ENCODE data around the gene STMND1. TPM values are rescaled to one million over a fixed set of nuclear protein-coding genes. Genes with fewer than 3 reads are reported as not detected.
"Not testable (repeated sequence)": the region's sequence is repeated elsewhere in the genome, so short reads cannot be mapped to it uniquely, and the experiment has no call there.

STMND1 gene
- total RNA-seq: not detected

- ATAC-seq (peak; percentile 82), DNase-seq (ENCODE audit: low spot score) (peak; percentile 86)
These were observed at the start of gene STMND1 for GRCh38 chr6:17101422-17102257. Gene STMND1, plus strand, starts transcription at chr6:17102050. Its CDS starts 208 bp downstream, at chr6:17102258.

- no peak for ATAC-seq
These were observed 47.2 kb upstream of the STMND1 start for GRCh38 chr6:17054647-17055046.

DNA sequence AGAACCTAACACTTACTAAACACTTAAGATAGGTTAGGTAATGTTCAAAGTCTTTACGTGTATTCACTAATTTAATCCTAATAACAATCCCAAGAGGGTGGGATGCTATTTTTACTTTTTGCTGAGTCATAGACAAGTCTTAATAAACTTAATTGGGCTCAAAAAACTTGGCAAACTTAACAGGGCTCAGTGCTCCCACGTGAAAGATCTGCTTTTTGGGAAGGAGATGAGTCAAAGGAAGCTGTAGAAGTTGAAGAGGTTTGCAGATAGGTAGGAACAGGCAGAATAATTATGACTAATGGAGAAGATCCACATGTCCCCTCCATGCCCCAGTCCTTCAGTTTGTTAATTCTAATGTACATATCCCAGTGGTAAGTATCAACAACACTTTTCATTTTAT is 44.5 kb upstream of the STMND1 start:
- ATAC-seq: no peak
- DNase-seq (ENCODE audit: low spot score): no peak

More at GRCh38 chr6:17054647-17055046, 47.2 kb upstream of the STMND1 start:
- no peak for DNase-seq (ENCODE audit: low spot score)

DNA sequence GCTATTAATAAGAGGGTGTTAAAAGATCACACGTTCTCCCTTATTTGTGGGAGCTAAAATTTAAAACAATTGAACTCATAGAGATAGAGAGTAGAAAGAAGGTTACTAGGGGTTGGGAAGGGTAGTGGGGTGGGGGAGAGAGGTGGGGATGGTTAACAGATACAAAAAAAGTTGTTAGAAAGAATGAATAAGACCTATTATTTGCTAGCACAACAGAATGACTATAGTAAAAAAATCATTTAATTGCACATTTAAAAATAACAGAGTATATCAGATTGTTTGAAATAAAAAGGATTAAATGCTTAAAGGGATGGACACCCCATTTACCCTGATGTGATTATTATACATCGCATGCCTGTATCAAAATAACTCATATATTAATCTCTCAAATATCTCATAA is 43.3 kb upstream of the STMND1 start:
- no peak for DNase-seq (ENCODE audit: low spot score)
- ATAC-seq: no peak

- ATAC-seq: no peak
- no peak for DNase-seq (ENCODE audit: low spot score)
These were observed 42.8 kb upstream of the STMND1 start for GRCh38 chr6:17059022-17059421.

- DNase-seq (ENCODE audit: low spot score): no peak
- ATAC-seq: no peak
These were observed 42.0 kb upstream of the STMND1 start for GRCh38 chr6:17059850-17060249.

- DNase-seq (ENCODE audit: low spot score) (no peak), ATAC-seq (peak; percentile 89)
These were observed 40.8 kb upstream of the STMND1 start for GRCh38 chr6:17061097-17061496.

DNA sequence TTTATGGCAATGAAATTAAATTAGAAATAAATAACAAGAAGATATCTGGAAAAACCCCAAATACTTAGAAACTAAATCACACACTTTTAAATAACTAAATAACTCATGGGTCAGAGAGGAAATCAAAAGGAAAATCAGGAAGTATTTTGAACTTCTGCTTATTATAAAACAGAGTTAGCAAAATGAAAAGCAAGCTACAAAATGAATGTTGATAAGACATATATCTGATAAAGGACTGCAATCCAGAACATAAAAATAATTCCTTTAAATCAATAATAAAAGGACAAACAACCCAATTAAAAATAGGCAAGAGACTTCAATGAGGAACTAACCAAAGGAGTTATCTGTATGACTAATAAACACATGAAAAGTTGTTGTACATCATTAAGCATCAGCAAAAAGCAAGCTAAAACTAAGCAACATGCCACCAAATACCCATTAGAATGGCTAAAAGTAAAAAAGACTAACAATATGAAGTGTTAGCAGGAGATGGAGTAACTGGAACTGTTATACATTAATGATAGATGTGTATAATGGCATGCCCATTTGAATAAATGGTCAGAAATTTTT is 38.9 kb upstream of the STMND1 start:
- no peak for DNase-seq (ENCODE audit: low spot score)
- no peak for ATAC-seq

DNA sequence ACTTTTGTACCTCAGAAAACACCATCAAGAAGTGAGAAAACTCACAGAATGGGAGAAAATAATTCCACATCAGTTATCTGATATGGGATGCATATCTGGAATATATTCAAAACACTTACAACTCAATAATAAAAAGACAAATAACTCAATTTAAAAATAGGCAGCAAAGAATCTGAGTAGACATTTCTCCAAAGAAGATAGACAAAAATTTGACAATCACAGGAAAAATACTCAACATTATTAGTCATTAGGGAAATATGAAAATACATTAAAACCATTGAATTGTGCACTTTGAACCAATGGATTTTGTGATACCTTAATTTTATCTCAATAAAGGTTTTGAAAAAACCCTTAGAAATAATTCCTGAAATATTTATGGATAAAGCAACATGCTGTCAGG is 36.9 kb upstream of the STMND1 start:
- no peak for ATAC-seq

GRCh38 chr6:17066610-17067009 is 35.2 kb upstream of the STMND1 start:
- no peak for DNase-seq (ENCODE audit: low spot score)
- no peak for ATAC-seq

More for the DNA sequence above, 36.9 kb upstream of the STMND1 start:
- DNase-seq (ENCODE audit: low spot score): no peak

GRCh38 chr6:17068972-17069371 is 32.9 kb upstream of the STMND1 start:
- not testable (repeated sequence) for DNase-seq (ENCODE audit: low spot score); ATAC-seq

GRCh38 chr6:17070400-17070799 is 31.4 kb upstream of the STMND1 start:
- not testable (repeated sequence) for ATAC-seq; DNase-seq (ENCODE audit: low spot score)

DNA sequence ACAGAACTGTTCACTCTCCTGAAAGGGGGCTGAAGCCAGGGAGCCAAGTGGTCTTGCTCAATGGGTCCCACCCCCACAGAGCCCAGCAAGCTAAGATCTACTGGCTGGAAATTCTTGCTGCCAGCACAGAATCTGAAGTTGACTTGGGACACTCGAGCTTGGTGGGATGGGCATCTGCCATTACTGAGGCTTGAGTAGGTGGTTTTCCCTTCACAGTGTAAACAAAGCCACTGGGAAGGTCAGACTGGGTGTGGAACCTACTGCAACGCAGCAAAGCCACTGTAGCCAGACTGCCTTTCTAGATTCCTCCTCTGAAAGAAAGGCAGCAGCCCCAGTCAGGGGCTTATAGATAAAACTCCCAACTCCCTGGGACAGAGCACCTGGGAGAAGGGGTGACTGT is 28.3 kb upstream of the STMND1 start:
- not testable (repeated sequence) for DNase-seq (ENCODE audit: low spot score); ATAC-seq

DNA sequence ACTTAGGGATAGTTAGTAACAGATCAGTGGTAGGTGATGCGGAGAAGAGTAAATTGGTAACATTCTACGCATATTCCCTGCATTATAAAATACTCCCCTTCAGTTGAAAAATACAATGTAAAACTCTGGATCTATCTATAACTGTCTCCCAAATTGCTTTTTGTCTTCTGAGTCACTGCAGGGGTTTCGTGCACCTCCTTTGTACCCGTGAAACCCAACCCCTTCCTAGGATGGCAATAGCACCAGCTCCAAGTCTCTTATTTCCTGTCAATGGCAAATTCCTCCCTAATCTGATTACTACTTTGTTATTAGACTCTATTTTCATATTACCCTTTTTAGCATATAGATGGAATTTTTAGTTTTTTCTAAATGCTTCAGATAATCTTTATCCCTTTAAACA is 20.6 kb upstream of the STMND1 start:
- no peak for ATAC-seq
- DNase-seq (ENCODE audit: low spot score): no peak

DNA sequence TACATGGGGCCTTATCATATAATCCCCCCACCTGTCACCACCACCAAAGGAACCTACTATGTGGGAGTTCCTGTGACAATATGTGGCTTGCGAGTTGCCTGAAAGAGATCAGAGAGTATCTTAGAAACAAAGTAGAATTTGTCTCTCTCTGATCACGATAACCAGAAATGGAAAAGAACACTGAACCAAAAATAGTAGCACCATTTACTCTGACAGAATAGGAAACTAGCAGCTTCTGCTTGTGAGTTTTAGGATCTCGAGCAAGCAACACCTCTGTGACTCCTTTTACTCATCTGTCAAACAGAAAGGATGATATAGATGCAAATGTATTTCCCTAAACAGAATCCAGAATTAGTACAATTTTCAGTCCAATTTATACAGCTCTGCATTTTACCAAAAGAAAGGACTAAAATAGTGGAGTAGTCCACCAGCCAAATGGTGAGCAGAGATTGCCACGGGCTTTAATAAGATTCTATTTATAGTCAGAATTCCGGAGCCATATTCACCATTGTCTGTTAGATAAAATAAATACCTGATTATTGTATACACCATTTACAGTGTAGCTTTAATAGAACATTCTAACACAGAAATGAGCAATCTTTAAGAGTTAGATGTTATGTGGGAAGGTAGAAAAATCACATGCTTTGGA is 19.9 kb upstream of the STMND1 start:
- DNase-seq (ENCODE audit: low spot score) (no peak), ATAC-seq (no peak)

GRCh38 chr6:17083397-17083796 is 18.5 kb upstream of the STMND1 start:
- no peak for ATAC-seq
- DNase-seq (ENCODE audit: low spot score): no peak

DNA sequence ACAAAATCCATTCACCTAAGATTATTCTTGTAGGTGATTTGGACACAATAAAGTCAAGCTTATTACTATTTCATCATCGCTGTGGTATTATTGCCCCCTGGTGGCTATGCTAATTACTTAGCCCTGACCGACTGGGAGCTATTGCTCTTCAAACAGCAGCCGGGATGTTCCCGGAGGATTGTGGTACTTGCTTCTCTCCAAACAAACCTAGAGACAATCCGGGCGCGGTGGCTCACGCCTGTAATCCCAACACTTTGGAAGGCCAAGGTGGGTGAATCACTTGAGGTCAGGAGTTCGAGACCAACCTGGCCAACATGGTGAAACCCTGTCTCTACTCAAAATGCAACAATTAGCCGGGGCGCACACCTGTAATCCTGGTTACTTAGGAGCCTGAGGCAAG is 15.4 kb upstream of the STMND1 start:
- peak; percentile 59 for DNase-seq (ENCODE audit: low spot score)
- peak; percentile 99 for ATAC-seq

DNA sequence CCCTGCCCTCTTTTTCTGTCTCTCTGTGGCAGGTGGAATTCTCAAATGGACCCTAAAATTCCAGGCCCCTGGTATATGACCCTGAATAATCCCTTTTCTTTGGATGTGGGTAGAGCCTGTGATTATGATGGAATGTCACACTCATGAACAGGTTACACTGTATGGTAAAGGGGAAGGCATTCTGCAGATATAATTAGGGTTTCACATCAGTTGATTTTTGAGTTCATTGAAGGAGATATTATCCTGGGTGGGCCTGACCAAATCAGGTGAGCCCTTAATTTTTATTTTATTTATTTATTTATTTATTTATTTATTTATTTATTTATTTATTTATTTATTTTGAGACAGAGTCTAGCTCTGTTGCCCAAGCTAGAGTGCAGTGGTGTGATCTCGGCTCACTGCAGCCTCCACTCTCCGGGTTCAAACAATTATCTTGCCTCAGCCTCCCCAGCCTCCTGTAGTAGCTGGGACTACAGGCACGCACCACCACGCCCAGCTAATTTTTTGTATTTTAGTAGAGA is 13.7 kb upstream of the STMND1 start:
- no peak for ATAC-seq

GRCh38 chr6:17091122-17091521 is 10.7 kb upstream of the STMND1 start:
- DNase-seq (ENCODE audit: low spot score): no peak
- ATAC-seq: no peak

More for the DNA sequence above, 13.7 kb upstream of the STMND1 start:
- no peak for DNase-seq (ENCODE audit: low spot score)

DNA sequence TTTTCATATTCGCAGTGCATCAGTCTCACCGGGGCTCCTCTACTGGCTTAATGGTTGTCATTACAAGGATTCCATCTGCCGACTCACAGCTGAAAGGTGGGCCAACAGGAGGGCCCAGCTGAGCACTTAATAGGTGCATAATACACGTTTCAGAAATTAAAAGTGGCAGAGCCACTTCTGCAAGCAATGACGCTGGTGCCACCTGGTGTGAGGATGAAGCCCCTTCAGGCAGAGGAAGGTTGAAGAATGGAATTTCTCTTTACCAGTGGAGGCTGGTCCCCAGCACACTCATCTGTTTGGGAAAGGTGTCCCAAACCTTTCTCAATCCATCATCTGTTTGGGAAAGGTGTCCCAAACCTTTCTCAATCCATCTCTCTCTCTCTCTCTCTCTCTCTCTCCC is 8.2 kb upstream of the STMND1 start:
- no peak for ATAC-seq
- no peak for DNase-seq (ENCODE audit: low spot score)

- ATAC-seq: no peak
These were observed 5.8 kb upstream of the STMND1 start for GRCh38 chr6:17096096-17096495.

DNA sequence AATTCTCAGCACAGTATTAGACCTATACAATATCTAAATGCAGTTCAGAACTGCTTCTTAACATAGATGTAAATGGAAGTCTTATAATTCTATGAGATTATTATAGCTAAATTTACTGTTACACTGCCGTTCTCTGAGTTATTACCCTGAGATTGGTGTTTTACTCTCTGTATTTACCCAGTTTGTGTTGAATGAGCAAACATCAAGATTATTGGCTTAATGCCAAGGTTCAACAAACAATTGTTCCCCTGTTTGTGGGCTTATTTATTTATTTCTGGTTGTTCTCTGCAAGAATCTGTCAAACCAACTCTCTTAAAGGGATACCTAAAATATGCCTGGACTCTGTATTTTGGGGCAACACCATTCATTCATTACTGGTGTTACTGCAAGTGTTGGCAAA is 5.2 kb upstream of the STMND1 start:
- no peak for DNase-seq (ENCODE audit: low spot score)
- ATAC-seq: no peak

More at GRCh38 chr6:17096096-17096495, 5.8 kb upstream of the STMND1 start:
- DNase-seq (ENCODE audit: low spot score): no peak
